ENCODE measurements around the gene ARHGAP6.

ARHGAP6 gene

GRCh38 chrX:11409957-11410356 is 255.8 kb downstream of the ARHGAP6 start:
- H3K27ac ChIP-seq = no peak overlapping the region
- no peaks in the 10 kb centered on the region for H3K9me3 ChIP-seq (ENCODE audit: severe bottlenecking)
- DNase-seq = no peak
- peaks cover 13% of the 10 kb centered on the region for H3K27me3 ChIP-seq (ENCODE audit: insufficient read depth, low read depth, severe bottlenecking)
- TF ChIP-seq, protein P1, sequence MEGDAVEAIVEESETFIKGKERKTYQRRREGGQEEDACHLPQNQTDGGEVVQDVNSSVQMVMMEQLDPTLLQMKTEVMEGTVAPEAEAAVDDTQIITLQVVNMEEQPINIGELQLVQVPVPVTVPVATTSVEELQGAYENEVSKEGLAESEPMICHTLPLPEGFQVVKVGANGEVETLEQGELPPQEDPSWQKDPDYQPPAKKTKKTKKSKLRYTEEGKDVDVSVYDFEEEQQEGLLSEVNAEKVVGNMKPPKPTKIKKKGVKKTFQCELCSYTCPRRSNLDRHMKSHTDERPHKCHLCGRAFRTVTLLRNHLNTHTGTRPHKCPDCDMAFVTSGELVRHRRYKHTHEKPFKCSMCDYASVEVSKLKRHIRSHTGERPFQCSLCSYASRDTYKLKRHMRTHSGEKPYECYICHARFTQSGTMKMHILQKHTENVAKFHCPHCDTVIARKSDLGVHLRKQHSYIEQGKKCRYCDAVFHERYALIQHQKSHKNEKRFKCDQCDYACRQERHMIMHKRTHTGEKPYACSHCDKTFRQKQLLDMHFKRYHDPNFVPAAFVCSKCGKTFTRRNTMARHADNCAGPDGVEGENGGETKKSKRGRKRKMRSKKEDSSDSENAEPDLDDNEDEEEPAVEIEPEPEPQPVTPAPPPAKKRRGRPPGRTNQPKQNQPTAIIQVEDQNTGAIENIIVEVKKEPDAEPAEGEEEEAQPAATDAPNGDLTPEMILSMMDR (IDR thresholded peaks at IDR 0.05; ENCODE audit: low read depth, low read length) = no peak
- no peaks in the 10 kb centered on the region for H3K36me3 ChIP-seq
- H3K4me3 ChIP-seq (ENCODE audit: low read depth, low read length) = no peak overlapping the region

GRCh38 chrX:11408783-11409182 is 256.9 kb downstream of the ARHGAP6 start:
- H3K4me3 ChIP-seq (ENCODE audit: low read depth, low read length) = no peak overlapping the region
- TF ChIP-seq, protein P1 (IDR thresholded peaks at IDR 0.05; ENCODE audit: low read depth, low read length) = no peak
- H3K9me3 ChIP-seq (ENCODE audit: severe bottlenecking) = no peaks in the 10 kb centered on the region
- no peak for DNase-seq
- no peak overlapping the region for H3K27ac ChIP-seq
- H3K27me3 ChIP-seq (ENCODE audit: insufficient read depth, low read depth, severe bottlenecking) = peaks cover 13% of the 10 kb centered on the region
- no peaks in the 10 kb centered on the region for H3K36me3 ChIP-seq

DNA sequence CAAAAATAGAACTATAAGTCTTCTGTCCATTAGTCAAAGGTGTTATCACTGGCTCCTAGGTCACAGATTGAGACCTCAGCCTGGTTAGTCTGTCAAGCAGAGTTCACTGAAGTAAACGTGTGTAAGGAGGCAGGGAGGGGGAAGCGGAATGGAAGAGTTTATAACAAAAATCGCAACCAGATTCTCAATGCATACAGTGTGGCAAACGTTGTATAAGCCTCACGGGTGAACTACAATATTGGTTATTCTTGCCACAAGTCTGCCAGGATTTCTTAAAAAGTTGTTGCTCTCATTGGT is 257.7 kb downstream of the ARHGAP6 start:
- Histone ChIP-seq H3K36me3 (no peaks in the 10 kb centered on the region), H3K9me3 (ENCODE audit: severe bottlenecking) (no peaks in the 10 kb centered on the region), H3K27ac (no peak overlapping the region), H3K27me3 (ENCODE audit: insufficient read depth, low read depth, severe bottlenecking) (peaks cover 16% of the 10 kb centered on the region), H3K4me3 (ENCODE audit: low read depth, low read length) (no peak overlapping the region)
- DNase-seq = no peak
- TF ChIP-seq, protein P1 (IDR thresholded peaks at IDR 0.05; ENCODE audit: low read depth, low read length) = no peak

DNA sequence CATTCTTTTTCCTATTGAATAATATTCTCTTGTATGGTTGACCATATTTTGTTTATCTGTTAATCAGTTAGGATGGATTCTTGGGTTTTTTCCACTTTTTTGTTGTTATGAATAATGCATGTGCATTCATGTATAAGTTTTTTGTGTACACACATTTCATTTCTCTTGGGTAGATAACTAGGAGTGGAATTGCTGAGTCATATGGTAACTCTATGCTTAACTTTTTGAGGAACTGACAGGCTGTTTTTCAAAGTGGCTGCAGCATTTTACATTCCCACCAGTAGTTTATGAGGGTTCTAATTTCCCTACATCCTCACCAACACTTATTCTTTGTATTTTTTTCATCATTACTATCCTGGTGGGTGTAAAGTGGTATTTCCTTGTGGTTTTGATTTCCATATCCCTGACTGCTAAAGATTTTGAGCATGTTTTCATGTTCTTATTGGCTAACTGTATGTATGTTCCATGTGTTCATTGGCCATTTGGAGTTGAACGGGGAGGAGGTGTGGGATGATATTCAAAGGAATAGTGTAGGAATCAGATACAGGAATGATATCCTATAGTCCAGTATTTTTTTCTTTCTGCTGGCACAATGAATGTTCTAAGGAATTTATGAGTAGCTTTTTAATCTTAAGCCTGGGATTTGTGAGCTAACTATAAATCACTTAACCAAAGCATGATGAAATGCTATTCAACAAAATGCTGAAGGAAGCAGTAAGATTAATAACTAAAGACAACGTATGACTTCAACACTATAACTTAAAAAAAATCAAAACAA is 258.2 kb downstream of the ARHGAP6 start:
- Histone ChIP-seq H3K27ac (no peak overlapping the region), H3K4me3 (ENCODE audit: low read depth, low read length) (no peak overlapping the region), H3K36me3 (no peaks in the 10 kb centered on the region), H3K27me3 (ENCODE audit: insufficient read depth, low read depth, severe bottlenecking) (peaks cover 16% of the 10 kb centered on the region), H3K9me3 (ENCODE audit: severe bottlenecking) (no peaks in the 10 kb centered on the region)
- DNase-seq = no peak
- TF ChIP-seq, protein P1 (IDR thresholded peaks at IDR 0.05; ENCODE audit: low read depth, low read length) = no peak

DNA sequence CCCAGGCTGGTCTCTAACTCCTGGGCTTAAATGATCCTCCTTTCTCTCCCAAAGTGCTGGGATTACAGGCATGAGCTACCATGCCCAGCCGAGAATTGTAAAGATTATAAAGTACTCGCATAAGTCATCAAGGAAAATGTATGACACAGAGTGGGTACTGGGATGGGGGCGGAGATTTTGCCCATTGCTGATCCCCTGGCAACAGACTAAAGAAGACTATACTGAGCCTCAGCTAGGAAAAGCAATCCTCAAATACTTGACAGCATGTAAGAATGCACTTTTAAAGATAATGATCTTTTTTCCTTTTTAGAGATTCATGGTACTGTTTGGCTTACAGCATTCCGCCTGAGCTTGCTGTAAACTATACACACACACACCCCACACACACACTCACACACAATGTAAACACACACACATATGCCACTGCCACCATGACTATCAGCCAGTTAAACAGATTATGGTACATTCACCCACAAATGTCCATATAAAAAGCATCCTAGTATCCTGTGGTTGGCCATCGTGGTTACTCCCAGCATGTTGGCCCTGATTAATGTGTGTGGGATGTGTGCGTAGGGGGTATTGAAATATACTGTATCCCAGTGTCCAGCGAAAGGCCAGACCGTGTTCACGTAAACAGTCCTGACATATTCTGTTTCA is 259.5 kb downstream of the ARHGAP6 start:
- Histone ChIP-seq H3K27ac (no peak overlapping the region), H3K36me3 (no peaks in the 10 kb centered on the region), H3K27me3 (ENCODE audit: insufficient read depth, low read depth, severe bottlenecking) (peaks cover 9% of the 10 kb centered on the region), H3K9me3 (ENCODE audit: severe bottlenecking) (no peaks in the 10 kb centered on the region), H3K4me3 (ENCODE audit: low read depth, low read length) (no peak overlapping the region)
- TF ChIP-seq, protein P1 (IDR thresholded peaks at IDR 0.05; ENCODE audit: low read depth, low read length) = no peak
- DNase-seq = no peak

Data from WERI-Rb-1 (cell line).